Right renal pelvis (tissue), 4 donors: Measurements from ENCODE around the gene CHRNG. TPM values are rescaled to one million over a fixed set of nuclear protein-coding genes. Genes with fewer than 3 reads are reported as not detected.

ENCODE experiments used
- DNase-seq, 4 donors: peaks; one replicate each; pipeline ENCODE4 v3.0.0-alpha.2; 2013; ENCODE audit warnings: low read depth in 4 of 4, low spot score in 3 of 4, missing footprints in 1 of 4
- polyA plus RNA-seq, 4 donors: library from polyadenylated mRNA; unstranded; fragments of 120-200 nt; gene quantifications; one replicate each; pipeline ENCODE4 v1.2.1, GENCODE V29; 2013; ENCODE audit not compliant: insufficient read length in 4 of 4

Gene CHRNG
- polyA plus RNA-seq = 1 to 10 TPM in 2 of 4 donors, under 1 TPM in 2; 0.81 to 1.1 (median 1.0) TPM

- no peak for DNase-seq
These were observed at the start of gene CHRNG for GRCh38 chr2:232539298-232540231. CHRNG (plus strand) TSS chr2:232539692; CDS start chr2:232539748, 56 bp downstream.

DNA sequence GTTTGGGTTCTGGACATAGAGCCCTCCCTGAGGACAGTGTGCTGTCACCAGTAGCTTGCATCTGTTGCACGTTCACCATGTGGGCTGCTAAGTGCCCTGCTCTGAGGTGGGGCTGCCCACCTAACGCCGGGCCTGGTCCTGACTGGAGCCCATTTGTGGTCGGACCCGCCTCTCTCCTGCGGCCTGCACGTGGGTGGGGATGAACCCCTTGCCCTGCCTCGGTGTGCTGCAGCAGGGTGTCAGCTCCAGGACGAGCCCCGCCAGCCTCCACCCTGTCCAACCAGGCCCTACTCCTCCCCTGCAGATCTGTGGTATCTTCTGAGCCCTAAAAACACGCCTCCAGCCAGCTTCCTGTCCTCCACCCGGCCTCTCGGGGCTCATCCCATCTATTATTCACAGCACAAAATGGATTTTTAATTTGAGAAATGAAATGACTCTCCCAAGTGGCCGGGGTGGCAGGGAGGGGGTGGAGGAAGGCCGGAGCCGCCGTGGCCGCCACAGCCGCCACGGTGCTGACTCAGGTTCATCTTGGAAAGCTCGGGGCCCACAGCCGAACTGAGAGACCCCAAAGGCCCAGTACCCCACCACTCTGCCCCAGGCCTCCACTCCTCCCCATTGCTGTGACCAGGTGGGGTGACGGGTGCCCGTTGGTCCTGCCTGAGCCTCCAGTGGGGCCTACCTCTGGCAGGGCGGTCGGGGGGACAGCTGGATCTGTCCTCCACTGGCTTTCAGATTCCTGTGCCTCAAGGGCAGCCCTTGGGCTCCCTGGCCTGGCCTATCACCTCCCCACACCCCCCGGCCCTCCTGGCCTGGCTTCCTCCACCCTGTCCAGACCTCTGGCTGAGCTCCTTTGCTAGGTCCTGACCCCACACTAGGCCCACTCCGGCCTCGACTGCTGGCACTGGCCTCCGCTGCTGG is 49.0 kb upstream of the CHRNG start:
- DNase-seq = no peak

DNA sequence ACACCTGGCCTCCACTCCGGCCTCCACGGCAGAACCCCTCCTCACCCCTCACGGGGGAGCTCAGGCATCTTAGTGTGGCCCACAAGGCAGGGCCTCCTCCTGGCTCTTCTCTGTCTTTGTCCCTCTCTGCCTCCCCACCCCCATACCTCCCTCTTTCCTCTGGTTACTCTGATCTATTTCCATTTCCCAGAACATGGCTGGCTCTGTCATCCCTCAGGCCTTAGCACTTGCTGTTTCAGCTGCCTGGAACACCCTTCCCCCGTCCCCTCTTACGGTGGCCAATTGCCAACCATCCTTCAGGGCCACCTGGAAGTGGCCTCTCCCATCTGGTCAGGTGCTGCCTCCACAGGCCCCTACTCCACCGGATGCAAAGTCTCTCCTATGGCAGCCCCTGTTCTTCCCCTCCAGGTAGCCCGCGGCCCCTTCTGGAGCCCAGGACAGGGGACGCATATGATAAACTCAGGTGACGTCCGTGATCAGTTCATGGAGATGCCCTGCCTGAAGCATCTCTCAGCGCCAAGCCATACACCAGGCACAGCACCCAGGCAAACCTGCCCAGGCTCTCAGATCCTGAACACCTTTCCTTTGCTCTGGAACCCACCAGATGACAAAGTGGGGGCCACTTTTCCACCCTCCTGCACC is 48.2 kb upstream of the CHRNG start:
- no peak for DNase-seq

DNA sequence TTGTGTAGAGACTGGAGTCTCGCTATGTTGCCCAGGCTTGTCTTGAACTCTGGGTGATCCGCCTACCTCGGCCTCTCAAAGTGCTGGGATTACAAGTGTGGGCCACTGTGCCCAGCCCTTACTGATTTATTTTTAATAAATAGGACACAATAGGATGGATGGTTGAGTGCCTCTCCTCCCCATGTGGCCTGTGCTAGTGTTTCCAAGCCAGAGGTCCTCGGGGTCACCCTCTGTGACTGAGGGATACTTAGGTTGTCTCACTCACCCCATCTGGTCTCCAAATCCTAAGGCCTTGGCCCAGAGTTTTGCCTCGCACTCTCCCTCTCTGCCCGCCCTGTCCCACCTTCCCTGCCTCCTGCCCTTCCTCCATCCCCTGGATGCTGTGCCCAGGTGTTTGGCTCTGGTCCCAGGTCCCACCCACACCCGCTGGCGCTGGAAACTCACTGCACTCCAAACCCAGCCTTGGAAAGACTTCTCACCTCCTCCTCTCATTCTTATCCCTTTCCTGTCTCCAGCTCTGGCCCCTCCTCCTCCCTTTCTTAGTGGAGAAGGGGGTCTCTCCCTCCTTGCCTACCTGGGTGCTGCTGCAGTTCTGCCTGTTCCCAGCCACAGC is 47.1 kb upstream of the CHRNG start:
- no peak for DNase-seq

DNA sequence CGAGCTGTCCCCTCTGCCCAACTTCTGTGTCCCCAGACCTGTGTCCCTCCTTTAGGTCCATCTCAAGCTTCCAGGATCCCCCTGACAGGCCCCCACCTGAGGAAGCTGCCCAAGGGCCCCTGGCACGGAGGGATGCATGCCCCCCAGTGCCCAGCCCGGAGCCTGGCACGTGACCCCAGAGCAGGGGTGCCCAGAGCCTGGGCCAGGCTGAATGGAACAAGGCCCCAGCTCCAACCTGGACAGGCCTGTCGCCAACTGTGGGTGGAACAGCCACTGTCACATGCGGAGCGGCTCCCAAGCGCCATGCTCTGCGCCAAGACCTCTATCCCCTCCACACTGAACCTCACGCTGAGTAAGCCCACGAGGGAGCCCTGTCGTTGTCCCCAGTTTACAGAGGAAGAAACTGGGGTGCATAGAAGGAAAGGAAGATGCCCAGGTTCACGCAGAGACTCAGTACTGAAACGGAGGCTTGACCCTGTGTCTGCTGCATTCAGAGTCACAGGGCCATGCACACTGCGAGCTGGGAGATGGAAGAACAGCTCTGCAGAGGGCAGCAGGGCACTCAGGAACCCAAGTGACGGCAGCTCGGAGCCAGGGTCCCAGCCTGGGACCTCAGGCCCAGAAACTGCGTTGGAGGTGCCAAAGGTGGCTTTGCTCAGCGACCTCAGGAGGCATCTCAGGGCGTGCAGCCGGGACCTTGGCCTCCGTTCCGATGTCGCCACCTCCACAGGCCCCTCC is 46.4 kb upstream of the CHRNG start:
- no peak for DNase-seq

DNA sequence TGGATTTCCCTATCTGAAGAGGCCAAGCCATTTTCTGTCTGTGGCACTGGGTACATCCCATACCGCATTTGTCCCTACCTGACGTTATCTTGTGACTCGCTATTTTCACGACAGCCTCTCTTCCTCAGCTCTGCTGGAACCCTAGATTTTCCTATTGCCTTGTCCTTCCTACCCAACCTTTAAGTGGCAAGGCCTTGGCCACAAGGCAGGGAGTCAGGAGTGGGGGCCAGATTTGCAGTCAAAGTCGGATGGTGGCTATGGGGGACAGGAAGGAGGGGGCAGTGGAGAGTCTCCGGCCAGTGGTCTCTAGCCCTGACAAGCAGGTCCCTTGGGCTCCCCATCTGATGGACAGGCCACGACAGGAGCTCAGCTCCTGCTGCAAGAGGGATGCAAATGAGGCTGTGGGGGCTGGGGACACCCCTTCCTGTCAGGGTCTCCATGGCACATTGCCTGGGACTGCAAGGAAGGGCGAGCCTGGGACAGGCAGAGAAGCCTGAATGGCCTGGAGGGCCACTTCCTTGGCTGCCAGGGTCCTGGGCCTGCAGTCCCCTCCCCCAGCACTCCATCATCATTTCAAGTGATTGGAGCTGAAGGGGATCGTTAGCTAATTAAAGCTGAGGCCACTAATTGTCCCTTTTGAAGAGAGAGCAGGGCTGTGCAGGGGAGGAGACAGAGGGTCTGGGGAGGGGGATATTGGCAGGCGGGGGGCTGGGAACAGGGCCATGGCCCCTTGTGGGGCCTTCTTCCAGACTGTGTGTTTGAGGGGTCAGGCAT is 45.6 kb upstream of the CHRNG start:
- no peak for DNase-seq

DNA sequence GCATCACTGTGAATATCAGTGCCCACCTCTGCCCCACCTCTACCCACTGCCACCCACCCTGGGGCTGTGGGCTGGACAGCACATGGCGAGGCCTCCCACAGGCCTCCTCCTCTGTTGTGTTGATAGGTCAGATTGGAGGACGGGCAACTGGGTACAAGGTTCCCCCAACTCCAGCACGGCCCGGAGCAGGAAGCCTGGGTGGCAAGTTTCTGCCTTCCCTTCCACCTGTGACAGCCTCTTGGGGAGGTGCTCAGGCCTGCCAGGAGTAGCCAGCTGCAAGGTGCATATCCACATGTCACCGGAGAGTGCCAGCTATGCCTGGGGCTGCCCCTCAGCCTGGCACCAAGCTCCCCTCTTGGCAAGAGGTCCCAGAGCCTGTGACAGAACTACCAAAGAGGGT is 45.0 kb upstream of the CHRNG start:
- DNase-seq = no peak

GRCh38 chr2:232495292-232495691 is 44.2 kb upstream of the CHRNG start:
- DNase-seq = no peak

DNA sequence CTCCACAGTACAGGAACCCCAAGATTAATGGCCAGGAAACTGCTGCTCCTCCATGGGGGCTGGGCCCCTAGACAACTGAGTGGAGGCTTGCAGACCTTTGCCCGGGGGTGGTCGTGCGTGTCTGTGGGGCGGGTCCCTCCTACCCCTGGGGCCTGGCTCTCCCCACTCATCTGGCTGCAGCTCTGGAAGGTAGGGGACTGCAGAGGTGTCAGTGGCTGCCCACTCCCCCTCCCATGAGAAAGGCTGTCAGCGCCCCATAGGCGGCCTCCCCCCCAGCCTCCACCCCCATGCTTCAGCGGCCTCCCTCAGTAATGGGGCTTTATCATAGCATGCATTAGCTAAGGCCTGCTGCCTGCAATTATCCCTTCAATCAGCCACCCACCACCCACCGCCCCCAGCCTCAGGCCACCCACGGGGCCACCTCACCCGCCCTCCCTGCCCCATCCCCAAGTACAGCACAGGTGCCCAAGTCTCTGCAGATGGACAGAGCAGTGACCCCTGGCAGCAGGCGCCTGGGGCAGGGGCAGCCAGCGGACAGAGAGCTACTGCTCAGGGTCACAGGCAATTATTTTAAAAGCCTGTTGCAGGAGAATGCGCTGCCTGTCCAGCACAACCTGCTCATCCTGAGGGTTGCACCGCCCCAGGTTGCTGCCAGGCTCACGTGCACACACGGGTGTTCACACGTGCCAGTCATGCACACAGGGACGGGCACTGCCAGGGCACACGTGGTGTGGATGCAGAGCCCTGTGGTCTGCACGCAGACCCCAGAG is 42.8 kb upstream of the CHRNG start:
- DNase-seq = no peak

GRCh38 chr2:232497348-232497747 is 42.1 kb upstream of the CHRNG start:
- no peak for DNase-seq

GRCh38 chr2:232498452-232498851 is 41.0 kb upstream of the CHRNG start:
- DNase-seq = no peak

- no peak for DNase-seq
These were observed 38.1 kb upstream of the CHRNG start for GRCh38 chr2:232501331-232501771.

DNA sequence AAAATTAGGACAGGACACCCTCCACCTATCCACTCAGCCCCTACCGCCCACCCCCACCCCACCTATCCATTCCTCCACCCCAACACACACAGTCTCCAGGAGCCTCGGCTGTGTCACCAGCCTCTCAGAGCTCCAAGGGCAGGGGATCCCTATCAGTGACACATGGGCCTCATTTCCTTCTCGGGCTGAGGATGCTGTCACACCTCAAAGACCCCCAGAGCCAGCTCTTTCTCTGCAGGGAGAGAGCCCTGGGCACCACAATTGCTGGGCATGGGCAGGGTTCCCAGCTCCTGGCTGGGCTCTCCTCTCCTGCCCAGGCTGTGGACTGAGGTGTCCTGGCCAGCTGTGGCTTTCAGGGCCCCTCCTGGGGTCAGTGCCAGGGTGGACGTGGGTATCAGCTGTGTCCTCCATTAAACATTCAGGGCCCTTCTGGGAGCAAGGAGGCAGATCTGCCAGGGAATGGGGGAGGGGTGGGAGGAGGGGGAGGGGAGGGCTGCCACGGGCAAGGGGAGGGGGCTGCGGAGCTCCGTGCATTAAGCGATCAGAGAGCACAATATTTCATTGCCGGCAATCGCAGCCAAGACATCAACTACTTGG is 37.6 kb upstream of the CHRNG start:
- no peak for DNase-seq

DNA sequence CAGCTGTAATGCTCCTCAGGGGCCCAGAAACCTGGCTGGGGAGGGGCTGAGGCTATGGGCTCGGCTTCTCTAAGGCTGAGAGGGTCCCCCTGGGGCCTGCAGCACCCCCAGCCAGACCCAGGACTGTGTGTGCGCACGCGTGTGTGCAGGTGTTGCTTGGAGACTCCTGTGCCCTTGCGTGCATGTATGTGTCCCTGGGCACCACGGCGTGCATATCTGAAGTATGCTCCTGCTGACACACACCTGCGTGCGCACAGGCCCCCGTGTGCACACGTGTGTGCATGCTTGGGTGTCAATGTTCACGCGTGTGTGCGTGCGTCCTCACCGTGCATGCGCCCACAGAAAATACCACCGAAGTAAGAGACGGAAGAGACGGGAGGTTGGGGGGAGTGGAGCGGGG is 37.0 kb upstream of the CHRNG start:
- no peak for DNase-seq

DNA sequence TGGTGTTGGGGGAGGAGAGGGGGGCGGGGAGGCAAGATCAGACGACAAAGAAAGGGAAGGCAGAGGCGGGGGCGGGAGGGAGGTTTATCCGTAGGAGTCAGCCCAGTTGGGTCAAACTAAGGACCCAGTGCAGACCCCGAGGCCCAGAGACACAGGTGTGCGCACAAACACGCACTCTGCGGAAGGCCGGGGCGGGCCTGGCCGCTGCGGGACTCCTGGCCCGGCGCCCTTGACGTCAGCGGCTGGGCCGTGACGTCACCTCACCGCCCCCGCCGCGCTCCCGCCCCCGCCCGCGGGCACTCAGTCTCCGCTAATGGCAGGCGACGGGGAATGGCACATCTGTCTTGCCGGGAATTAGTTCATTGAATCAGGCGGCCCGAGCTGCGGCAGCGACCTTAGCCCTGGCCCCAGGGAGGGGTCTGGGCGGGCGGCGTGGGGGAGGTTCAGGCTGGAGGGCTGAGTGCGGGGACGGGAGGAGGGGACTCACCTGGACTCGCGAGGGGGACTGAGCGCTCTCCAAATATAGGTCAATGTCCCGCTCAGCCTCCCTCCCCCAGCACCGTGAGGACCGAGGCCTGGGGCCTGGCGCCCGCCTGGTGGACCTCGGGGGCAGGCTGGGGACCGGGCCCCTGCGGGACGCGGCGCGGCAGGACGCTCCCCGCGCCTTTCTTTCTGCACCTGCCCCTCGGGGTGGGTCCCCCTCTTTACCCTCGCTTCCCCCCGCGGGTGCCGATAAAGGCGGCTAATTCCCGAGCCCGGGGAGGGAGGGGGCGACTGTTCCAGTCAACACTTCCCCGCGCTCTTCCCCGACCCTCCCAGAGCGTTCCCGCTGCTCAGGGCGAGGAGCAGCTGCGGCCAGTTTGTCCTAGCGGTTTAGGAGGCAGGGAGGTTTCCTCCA is 36.3 kb upstream of the CHRNG start:
- DNase-seq = no peak

DNA sequence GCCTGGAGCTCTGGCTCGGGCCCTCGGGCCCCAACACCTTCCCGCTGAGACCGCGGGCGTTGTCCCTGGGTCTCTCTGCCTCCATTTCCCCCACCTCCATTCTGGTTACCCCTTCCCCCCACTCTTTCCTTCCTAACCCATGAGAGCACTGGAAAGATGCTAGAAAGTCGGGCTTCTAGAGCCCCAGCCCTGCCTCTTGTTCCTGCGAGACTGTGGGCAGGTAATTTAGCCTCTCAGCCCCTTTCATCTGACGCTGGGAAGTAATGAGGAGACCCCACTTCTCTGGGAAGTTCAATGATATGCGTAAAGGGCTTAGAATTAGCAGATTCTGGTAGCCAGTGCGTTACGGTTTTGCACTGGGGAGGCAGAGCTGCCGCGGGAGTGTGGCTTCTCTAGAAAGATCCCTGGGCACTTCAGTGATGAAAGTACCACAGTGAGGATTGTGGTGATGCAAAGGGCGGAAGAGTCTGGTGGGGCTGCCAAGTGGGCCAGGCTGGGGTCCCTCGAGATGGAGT is 35.6 kb upstream of the CHRNG start:
- no peak for DNase-seq

GRCh38 chr2:232504438-232504837 is 35.1 kb upstream of the CHRNG start:
- DNase-seq = no peak
